HepG2 (cell line): ENCODE measurements around the gene ZBTB48. TPM values are rescaled to one million over a fixed set of nuclear protein-coding genes. Genes with fewer than 3 reads are reported as not detected.

Experiments used
- ATAC-seq: fragments of 200-7000 bp; cut with Tn5 transposase; 3 replicates; pipeline ENCODE4 v1.9.1; 2020; ENCODE audit warnings: mild to moderate bottlenecking, moderate library complexity
- BruUV-seq: library from RNA; stranded (reverse); fragments of 400-500 nt; replicated peaks from 2 replicates; lab custom pipeline; 2021; lab: Mats Ljungman, UMichigan
- CTCF ChIA-PET: fragments of 300-600 bp; formaldehyde crosslinking; extraction: SDS; loops from one replicate; lab custom pipeline; 2021; ENCODE audit warnings: low total read pairs, inconsistent platforms, low intra/inter-chr PET ratio; lab: Yijun Ruan, JAX
- POLR2A ChIA-PET: fragments of 350-600 bp; sonication (Branson Sonifier 250); formaldehyde crosslinking; loops from one replicate; lab custom pipeline; 2020; ENCODE audit warnings: antibody characterized with exemption, inconsistent platforms; lab: Yijun Ruan, JAX
- DNase-seq: peaks from one replicate; pipeline ENCODE4 v3.0.0-alpha.2; 2015; ENCODE audit warnings: low spot score
- FAIRE-seq: peaks from 3 replicates; lab custom pipeline; 2011; peaks lifted over from hg19 to GRCh38; lab: Jason Lieb, UNC
- H2AFZ ChIP-seq: one replicate; pipeline ENCODE4 v1.6.1; 2011; ENCODE audit warnings: low read length, inconsistent platforms
- H3K27ac ChIP-seq: fragments of 300-600 bp; 3 replicates; pipeline ENCODE4 v1.8.0; 2011; ENCODE audit warnings: mixed run types, mild to moderate bottlenecking, mixed read lengths, low read length, inconsistent platforms; ENCODE audit not compliant: insufficient read depth; ENCODE audit errors: extremely low read length
- H3K27me3 ChIP-seq, 2 experiments: fragments of 200-600 bp in 1 of 2; 2 replicates in 1 of 2; 3 replicates in 1 of 2; pipeline versions ENCODE4 v1.6.0 to v1.8.0; 2011; ENCODE audit warnings: low read length in 2 of 2, mild to moderate bottlenecking in 2 of 2, moderate library complexity in 2 of 2, inconsistent platforms in 1 of 2; ENCODE audit not compliant: insufficient read depth in 2 of 2, control insufficient read depth in 1 of 2
- H3K36me3 ChIP-seq, 2 experiments: fragments of 200-600 bp in 1 of 2; replicated peaks in 1 of 2; 2 replicates in 1 of 2; 3 replicates in 1 of 2; pipeline versions ENCODE4 v1.5.1 to v1.8.0; 2011; ENCODE audit warnings: low read length in 2 of 2, inconsistent platforms in 1 of 2; ENCODE audit not compliant: insufficient read depth in 2 of 2, control insufficient read depth in 1 of 2
- H3K4me1 ChIP-seq: 2 replicates; pipeline ENCODE4 v1.5.1; 2012; ENCODE audit warnings: low read length, inconsistent platforms; ENCODE audit not compliant: insufficient read depth
- H3K4me2 ChIP-seq: 2 replicates; pipeline ENCODE4 v1.6.0; 2011; ENCODE audit warnings: low read depth, low read length, inconsistent platforms
- H3K4me3 ChIP-seq, 3 experiments: fragments of 200-600 bp in 1 of 3; sonication (generic), shearing (Covaris generic) in 1 of 3; replicated peaks in 1 of 3; 2 replicates each; pipeline ENCODE4 v1.5.1; 2011 to 2016; ENCODE audit warnings: low read length in 3 of 3, inconsistent platforms in 2 of 3, low read depth in 2 of 3, mild to moderate bottlenecking in 2 of 3, control low read depth in 1 of 3, mixed read lengths in 1 of 3; ENCODE audit not compliant: insufficient read depth in 1 of 3
- H3K79me2 ChIP-seq: one replicate; pipeline ENCODE4 v1.6.1; 2011; ENCODE audit warnings: low read length, inconsistent platforms; ENCODE audit not compliant: insufficient read depth
- H3K9ac ChIP-seq: 2 replicates; pipeline ENCODE4 v1.6.0; 2011; ENCODE audit warnings: mild to moderate bottlenecking, low read depth, low read length, inconsistent platforms; ENCODE audit not compliant: insufficient read depth
- H3K9me3 ChIP-seq: 2 replicates; pipeline ENCODE4 v1.5.1; 2012; ENCODE audit warnings: mild to moderate bottlenecking, low read length
- H4K20me1 ChIP-seq: 2 replicates; pipeline ENCODE4 v1.6.0; 2011; ENCODE audit warnings: inconsistent platforms, mild to moderate bottlenecking, low read length, moderate library complexity; ENCODE audit not compliant: insufficient read depth
- ATF1 ChIP-seq: IDR thresholded peaks from 2 replicates; pipeline ENCODE4 v1.6.1; 2016; ENCODE audit warnings: mild to moderate bottlenecking, control low read depth
- E2F5 ChIP-seq: sonication (generic); formaldehyde crosslinking; conservative IDR thresholded peaks from 2 replicates; pipeline ENCODE4 v1.4.0; 2020; ENCODE audit warnings: missing genetic modification reagents
- HDAC2 ChIP-seq: sonication (generic); formaldehyde crosslinking; IDR thresholded peaks from 2 replicates; pipeline ENCODE4 v1.4.0; 2020; ENCODE audit warnings: missing genetic modification reagents
- HHEX ChIP-seq: IDR thresholded peaks from 2 replicates; pipeline ENCODE4 v1.6.1; 2016; ENCODE audit warnings: control low read depth
- HNRNPLL ChIP-seq: fragments of 200-400 bp; formaldehyde crosslinking; IDR thresholded peaks from 2 replicates; pipeline ENCODE4 v1.6.1; 2017; ENCODE audit warnings: mild to moderate bottlenecking, low read depth, low read length; ENCODE audit not compliant: poor library complexity, severe bottlenecking
- ISX ChIP-seq: sonication (generic); formaldehyde crosslinking; conservative IDR thresholded peaks from 2 replicates; pipeline ENCODE4 v1.5.0; 2020; ENCODE audit warnings: missing genetic modification reagents
- MEIS1 ChIP-seq: sonication (generic); formaldehyde crosslinking; IDR thresholded peaks from 2 replicates; pipeline ENCODE4 v1.9.0; 2021; ENCODE audit warnings: mild to moderate bottlenecking, missing genetic modification reagents, moderate library complexity, borderline replicate concordance
- SOX5 ChIP-seq: IDR thresholded peaks from 2 replicates; pipeline ENCODE4 v1.6.1; 2016; ENCODE audit warnings: borderline replicate concordance
- TP53 ChIP-seq: sonication (generic); formaldehyde crosslinking; conservative IDR thresholded peaks from 2 replicates; pipeline ENCODE4 v1.4.0; 2020; ENCODE audit warnings: missing genetic modification reagents
- ZMYM4 ChIP-seq: sonication (generic); formaldehyde crosslinking; IDR thresholded peaks from 2 replicates; pipeline ENCODE4 v1.8.1; 2023; ENCODE audit warnings: mild to moderate bottlenecking, missing genetic modification reagents
- ZNF512 ChIP-seq: sonication (generic); formaldehyde crosslinking; IDR thresholded peaks from 2 replicates; pipeline ENCODE4 v1.4.0; 2020; ENCODE audit warnings: mild to moderate bottlenecking, missing genetic modification reagents
- ZNF704 ChIP-seq: sonication (generic); formaldehyde crosslinking; IDR thresholded peaks from 2 replicates; pipeline ENCODE4 v1.8.1; 2023; ENCODE audit warnings: mild to moderate bottlenecking, inconsistent platforms, moderate library complexity, missing genetic modification reagents, borderline replicate concordance
- ZNF800 ChIP-seq: sonication (generic); formaldehyde crosslinking; IDR thresholded peaks from 2 replicates; pipeline ENCODE4 v1.4.0; 2020; ENCODE audit warnings: missing genetic modification reagents
- WGBS: methylation state at CpG from one replicate; pipeline ENCODE4 v1.1.6; 2017; ENCODE audit warnings: low lambda C conversion rate; 5-methylcytosine and 5-hydroxymethylcytosine counted together
- in situ Hi-C: cut with HindIII; loops from 2 replicates; pipeline ENCODE4 v1.10.0; 2017; ENCODE audit warnings: low pct_unique_long_range_greater_than_20kb; ENCODE audit not compliant: extremely low pct_ligation_motif_present
- intact Hi-C: fragments of 100-400 bp; cut with micrococcal nuclease; formaldehyde crosslinking; loops from one replicate; pipeline ENCODE4 v1.10.0; 2022; ENCODE audit not compliant: unreplicated experiment
- polyA plus RNA-seq, 8 experiments: library from polyadenylated mRNA; depleted of rRNA in 3 of 8; stranded (reverse) in 7 of 8; unstranded in 1 of 8; fragments of >200 nt; fragmentation: Illumina TruSeq in 4 of 8; extraction: Trizol in 4 of 8; gene quantifications; 2 replicates each; pipeline versions ENCODE4 v1.2.1 to v1.2.3, GENCODE V29; 2011 to 2016; ENCODE audit warnings: low read depth in 4 of 8, missing spikeins in 1 of 8, mixed read lengths in 1 of 8; ENCODE audit not compliant: insufficient read depth in 1 of 8
- total RNA-seq, 5 experiments: library from RNA; depleted of rRNA; stranded (reverse); fragments of >200 nt; fragmentation: Illumina TruSeq; extraction: Trizol; gene quantifications; 2 replicates each; pipeline ENCODE4 v1.2.3, GENCODE V29; 2016; ENCODE audit warnings: low read depth in 1 of 5

Gene ZBTB48
- total and polyA plus RNA-seq, 2 of the 13 experiments (the other 11 are each of a cell fraction or from before 2014, with no cell fraction given), result 13.0 to 17.1 TPM

GRCh38 chr1:6570100-6570499, 9.7 kb upstream of the ZBTB48 start:
- no peak overlapping the region for H3K4me2 ChIP-seq
- CTCF ChIA-PET, result no interaction called here
- ATAC-seq (no peak), FAIRE-seq (no peak)
- no peaks in the 10 kb centered on the region for H3K79me2 ChIP-seq
- in situ Hi-C loops (no loop called here), intact Hi-C loops (no loop called here)
- no peak overlapping the region for H2AFZ ChIP-seq
- no peaks in the 10 kb centered on the region for H3K9me3 ChIP-seq
- 65% methylated on average over 3 of the region's 3 CpGs for WGBS
- H4K20me1 ChIP-seq, result no peaks in the 10 kb centered on the region
- no peak overlapping the region for H3K9ac ChIP-seq
- H3K27me3 ChIP-seq, result peaks cover 1 to 15% of the 10 kb centered on the region in 2 experiments; a peak in 3 of 5 replicates
- TF ChIP-seq ZNF512 (CRISPR knock-in tag) (no peak), ATF1 (CRISPR knock-in tag) (no peak), ZNF704 (no peak), E2F5 (no peak), SOX5 (CRISPR knock-in tag) (no peak), HDAC2 (no peak), HHEX (CRISPR knock-in tag) (no peak), MEIS1 (no peak), ZMYM4 (CRISPR knock-in tag) (no peak), HNRNPLL (no peak), ISX (CRISPR knock-in tag) (no peak), ZNF800 (CRISPR knock-in tag) (no peak), TP53 (CRISPR knock-in tag) (no peak)
- TF ChIP-seq, all 625 proteins: peak for 0
- Histone ChIP-seq H3K4me1 (peaks cover 20% of the 10 kb centered on the region), H3K27ac (no peak overlapping the region), H3K4me3 (no peak overlapping the region), H3K36me3 (no peaks in the 10 kb centered on the region)
- no TSS peak for BruUV-seq
- POLR2A ChIA-PET, result interaction anchor here (1.6 kb wide), 1 partner anchor 10 kb away, joined by 6 read pairs; the partner anchor contains the start of gene ZBTB48
- no peak for DNase-seq
